GM13976 (cell line): ENCODE data around the gene HOXD1.

ENCODE experiments used
- DNase-seq: peaks from one replicate; pipeline ENCODE4 v3.0.0; 2012; ENCODE audit warnings: low spot score
- CTCF ChIP-seq: IDR thresholded peaks from 2 replicates; pipeline ENCODE4 v1.5.1; 2012; ENCODE audit warnings: borderline replicate concordance, mild to moderate bottlenecking; ENCODE audit not compliant: insufficient read depth; ENCODE audit errors: extremely low read depth, missing control alignments, control extremely low read depth
- in situ Hi-C: fragments of 300-500 bp; cut with MboI; formaldehyde crosslinking; loops from one replicate; pipeline ENCODE4 v1.12.0; 2022; ENCODE audit warnings: low sequenced_read_pairs, mixed read lengths, inconsistent platforms; ENCODE audit not compliant: unreplicated experiment

HOXD1 gene

GRCh38 chr2:176211110-176211509, 22.6 kb downstream of the HOXD1 start:
- in situ Hi-C loops = no loop called here
- no peak for TF ChIP-seq CTCF
- DNase-seq = no peak

DNA sequence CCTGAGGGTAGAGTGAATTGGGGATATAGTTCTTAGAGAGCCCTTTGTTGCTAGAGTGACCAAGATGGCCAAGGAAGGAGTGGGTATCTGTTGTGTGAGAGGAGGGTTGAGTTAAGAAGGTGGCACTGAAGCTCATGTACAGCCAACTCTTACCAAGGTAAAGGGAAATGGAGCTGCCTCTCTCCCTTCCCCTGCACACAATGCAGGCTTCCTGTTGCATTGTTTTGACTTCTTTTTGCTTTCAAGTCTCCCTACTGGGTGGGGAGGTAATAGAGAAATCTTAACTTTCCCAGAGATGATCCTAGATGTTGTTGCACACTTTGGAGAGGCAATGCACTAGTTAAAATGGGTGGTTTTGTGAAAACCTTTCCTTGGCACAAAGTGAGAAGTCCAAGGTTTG, 23.8 kb downstream of the HOXD1 start:
- TF ChIP-seq CTCF = no peak
- no peak for DNase-seq
- in situ Hi-C loops = no loop called here

- in situ Hi-C loops = no loop called here
Measured at GRCh38 chr2:176213406-176213805, 24.9 kb downstream of the HOXD1 start.

GRCh38 chr2:176227874-176228273, 39.4 kb downstream of the HOXD1 start:
- DNase-seq = no peak
- in situ Hi-C loops = no loop called here
- no peak for TF ChIP-seq CTCF

More at GRCh38 chr2:176213406-176213805, 24.9 kb downstream of the HOXD1 start:
- DNase-seq = no peak
- TF ChIP-seq CTCF = no peak

GRCh38 chr2:176234156-176234555, 45.7 kb downstream of the HOXD1 start:
- no peak for TF ChIP-seq CTCF
- in situ Hi-C loops = no loop called here
- no peak for DNase-seq

- DNase-seq = no peak
- in situ Hi-C loops = no loop called here
- TF ChIP-seq CTCF = no peak
Measured at GRCh38 chr2:176234940-176235339, 46.5 kb downstream of the HOXD1 start.

DNA sequence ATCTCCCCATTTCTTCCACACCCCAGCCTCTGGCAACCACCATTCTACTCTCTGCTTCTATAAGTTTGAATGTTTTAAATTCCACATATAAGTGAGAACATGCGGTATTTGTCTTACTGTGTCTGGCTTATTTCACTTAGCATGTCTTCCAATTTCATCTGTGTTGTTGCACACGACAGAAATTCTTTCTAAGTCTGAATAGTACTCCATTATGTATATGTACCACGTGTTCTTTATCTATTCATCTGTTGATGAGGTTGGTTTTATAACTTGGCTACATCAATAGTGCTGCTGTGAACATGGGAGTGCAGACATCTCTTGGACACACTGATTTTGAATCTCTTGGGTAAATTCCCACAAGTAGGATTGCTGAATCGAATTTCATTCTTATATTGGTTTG, 49.0 kb downstream of the HOXD1 start:
- TF ChIP-seq CTCF = no peak
- in situ Hi-C loops = no loop called here
- no peak for DNase-seq
